ENCODE measurements around the gene CES3. TPM values are rescaled to one million over a fixed set of nuclear protein-coding genes. Genes with fewer than 3 reads are reported as not detected.
"Not testable (repeated sequence)": the region's sequence is repeated elsewhere in the genome, so short reads cannot be mapped to it uniquely, and the experiment has no call there.

Gene CES3
- total and polyA plus RNA-seq, 5 donors, result 0.48 to 1.3 (median 0.89) TPM

GRCh38 chr16:66936462-66936861 is 24.6 kb upstream of the CES3 start:
- peak in 1 of 3 donors; percentile 27 for DNase-seq
- Histone ChIP-seq H3K4me3 (ENCODE audit: low read length) (peak overlapping the region; percentile 62), H3K4me1 (ENCODE audit: control insufficient read depth, insufficient read depth, low read length) (peaks cover 3% of the 10 kb centered on the region), H3K27ac (ENCODE audit: low read length) (peak overlapping the region; percentile 28), H3K9me3 (ENCODE audit: control insufficient read depth, low read length) (no peaks in the 10 kb centered on the region), H3K27me3 (ENCODE audit: control insufficient read depth, insufficient read depth) (no peaks in the 10 kb centered on the region)
- WGBS, result 72% methylated on average over 6 of the region's 6 CpGs
- intact Hi-C loops (cut with DNase I), result no loop called here
- ATAC-seq, result no peak

- Histone ChIP-seq H3K4me3 (ENCODE audit: low read length) (no peak overlapping the region), H3K27me3 (ENCODE audit: control insufficient read depth, insufficient read depth) (no peaks in the 10 kb centered on the region), H3K4me1 (ENCODE audit: control insufficient read depth, insufficient read depth, low read length) (peaks cover 3% of the 10 kb centered on the region), H3K27ac (ENCODE audit: low read length) (peak overlapping the region; percentile 26), H3K9me3 (ENCODE audit: control insufficient read depth, low read length) (no peaks in the 10 kb centered on the region)
- WGBS, result 78% methylated on average over 4 of the region's 4 CpGs
- intact Hi-C loops (cut with DNase I), result no loop called here
- DNase-seq (peak in 1 of 3 donors; percentile 20), ATAC-seq (no peak)
Observed at GRCh38 chr16:66936889-66937554, 24.0 kb upstream of the CES3 start.

- 90% methylated on average over 10 of the region's 10 CpGs for WGBS
- Histone ChIP-seq H3K9me3 (ENCODE audit: control insufficient read depth, low read length) (no peaks in the 10 kb centered on the region), H3K4me3 (ENCODE audit: low read length) (no peak overlapping the region), H3K27me3 (ENCODE audit: control insufficient read depth, insufficient read depth) (no peaks in the 10 kb centered on the region), H3K4me1 (ENCODE audit: control insufficient read depth, insufficient read depth, low read length) (peaks cover 3% of the 10 kb centered on the region), H3K27ac (ENCODE audit: low read length) (no peak overlapping the region)
- intact Hi-C loops (cut with DNase I), result no loop called here
- no peak for ATAC-seq
- peak in 1 of 3 donors; percentile 48 for DNase-seq
Observed at GRCh38 chr16:66937725-66938337, 23.2 kb upstream of the CES3 start.

GRCh38 chr16:66939366-66939765 is 21.7 kb upstream of the CES3 start:
- DNase-seq (no peak), ATAC-seq (no peak)
- Histone ChIP-seq H3K27me3 (ENCODE audit: control insufficient read depth, insufficient read depth) (no peaks in the 10 kb centered on the region), H3K9me3 (ENCODE audit: control insufficient read depth, low read length) (no peaks in the 10 kb centered on the region), H3K4me1 (ENCODE audit: control insufficient read depth, insufficient read depth, low read length) (no peaks in the 10 kb centered on the region), H3K4me3 (ENCODE audit: low read length) (no peak overlapping the region), H3K27ac (ENCODE audit: low read length) (no peak overlapping the region)
- intact Hi-C loops (cut with DNase I), result no loop called here

GRCh38 chr16:66940236-66940635 is 20.8 kb upstream of the CES3 start:
- ATAC-seq, result no peak
- H3K27ac ChIP-seq (ENCODE audit: low read length), result no peak overlapping the region
- WGBS, result 93% methylated on average over 16 of the region's 16 CpGs
- no peaks in the 10 kb centered on the region for H3K4me1 ChIP-seq (ENCODE audit: control insufficient read depth, insufficient read depth, low read length)
- H3K27me3 ChIP-seq (ENCODE audit: control insufficient read depth, insufficient read depth), result no peaks in the 10 kb centered on the region
- no peak overlapping the region for H3K4me3 ChIP-seq (ENCODE audit: low read length)
- DNase-seq, result peak in 1 of 3 donors; percentile 48
- intact Hi-C loops (cut with DNase I), result loop anchor here in 1 of 4 donors (10.0 kb wide), 1 partner anchor 45 kb away; no protein-coding TSS in a partner anchor
- no peaks in the 10 kb centered on the region for H3K9me3 ChIP-seq (ENCODE audit: control insufficient read depth, low read length)

- ATAC-seq (no peak), DNase-seq (no peak)
- intact Hi-C loops (cut with DNase I), result loop anchor here in 1 of 4 donors (10.0 kb wide), 1 partner anchor 48 kb away; no protein-coding TSS in a partner anchor
- no peaks in the 10 kb centered on the region for H3K4me1 ChIP-seq (ENCODE audit: control insufficient read depth, insufficient read depth, low read length)
- no peak overlapping the region for H3K27ac ChIP-seq (ENCODE audit: low read length)
- 82% methylated on average over 5 of the region's 5 CpGs for WGBS
- no peak overlapping the region for H3K4me3 ChIP-seq (ENCODE audit: low read length)
- H3K9me3 ChIP-seq (ENCODE audit: control insufficient read depth, low read length), result no peaks in the 10 kb centered on the region
- no peaks in the 10 kb centered on the region for H3K27me3 ChIP-seq (ENCODE audit: control insufficient read depth, insufficient read depth)
Observed at GRCh38 chr16:66942981-66943380, 18.1 kb upstream of the CES3 start.

- whole genome bisulfite sequencing, result 88% methylated on average over 15 of the region's 15 CpGs
- H3K4me1 ChIP-seq (ENCODE audit: control insufficient read depth, insufficient read depth, low read length), result no peaks in the 10 kb centered on the region
- intact Hi-C loops (cut with DNase I), result loop anchor here in 1 of 4 donors (10.0 kb wide), 1 partner anchor 49 kb away; no protein-coding TSS in a partner anchor
- H3K9me3 ChIP-seq (ENCODE audit: control insufficient read depth, low read length), result no peaks in the 10 kb centered on the region
- DNase-seq (no peak), ATAC-seq (no peak)
- no peak overlapping the region for H3K4me3 ChIP-seq (ENCODE audit: low read length)
- no peak overlapping the region for H3K27ac ChIP-seq (ENCODE audit: low read length)
- H3K27me3 ChIP-seq (ENCODE audit: control insufficient read depth, insufficient read depth), result no peaks in the 10 kb centered on the region
Observed at GRCh38 chr16:66943426-66944053, 17.5 kb upstream of the CES3 start.

- 88% methylated on average over 5 of the region's 5 CpGs for WGBS
- intact Hi-C loops (cut with DNase I), result loop anchor here in 1 of 4 donors (10.0 kb wide), 1 partner anchor 49 kb away; no protein-coding TSS in a partner anchor
- no peak for DNase-seq
- H3K4me3 ChIP-seq (ENCODE audit: low read length), result no peak overlapping the region
- ATAC-seq, result no peak
- no peak overlapping the region for H3K27ac ChIP-seq (ENCODE audit: low read length)
- no peaks in the 10 kb centered on the region for H3K27me3 ChIP-seq (ENCODE audit: control insufficient read depth, insufficient read depth)
- no peaks in the 10 kb centered on the region for H3K4me1 ChIP-seq (ENCODE audit: control insufficient read depth, insufficient read depth, low read length)
- no peaks in the 10 kb centered on the region for H3K9me3 ChIP-seq (ENCODE audit: control insufficient read depth, low read length)
Observed at GRCh38 chr16:66944054-66944441, 17.0 kb upstream of the CES3 start.

- H3K4me3 ChIP-seq (ENCODE audit: low read length); DNase-seq; H3K27me3 ChIP-seq (ENCODE audit: control insufficient read depth, insufficient read depth); H3K9me3 ChIP-seq (ENCODE audit: control insufficient read depth, low read length); H3K27ac ChIP-seq (ENCODE audit: low read length); ATAC-seq; H3K4me1 ChIP-seq (ENCODE audit: control insufficient read depth, insufficient read depth, low read length): not testable (repeated sequence)
- intact Hi-C loops (cut with DNase I), result loop anchor here in 1 of 4 donors (10.0 kb wide), 1 partner anchor 50 kb away; no protein-coding TSS in a partner anchor
- 78% methylated on average over 9 of the region's 9 CpGs for WGBS
Observed at GRCh38 chr16:66944971-66945370, 16.1 kb upstream of the CES3 start.

GRCh38 chr16:66945939-66946338 is 15.1 kb upstream of the CES3 start:
- 84% methylated on average over 4 of the region's 4 CpGs for WGBS
- ATAC-seq (no peak), DNase-seq (no peak)
- Histone ChIP-seq H3K27me3 (ENCODE audit: control insufficient read depth, insufficient read depth) (no peaks in the 10 kb centered on the region), H3K4me3 (ENCODE audit: low read length) (no peak overlapping the region), H3K9me3 (ENCODE audit: control insufficient read depth, low read length) (no peaks in the 10 kb centered on the region), H3K27ac (ENCODE audit: low read length) (no peak overlapping the region), H3K4me1 (ENCODE audit: control insufficient read depth, insufficient read depth, low read length) (no peaks in the 10 kb centered on the region)
- intact Hi-C loops (cut with DNase I), result loop anchor here in 1 of 4 donors (10.0 kb wide), 1 partner anchor 51 kb away; no protein-coding TSS in a partner anchor

GRCh38 chr16:66946541-66946940 is 14.5 kb upstream of the CES3 start:
- 67% methylated on average over 7 of the region's 7 CpGs for WGBS
- Histone ChIP-seq H3K4me1 (ENCODE audit: control insufficient read depth, insufficient read depth, low read length) (no peaks in the 10 kb centered on the region), H3K4me3 (ENCODE audit: low read length) (no peak overlapping the region), H3K27me3 (ENCODE audit: control insufficient read depth, insufficient read depth) (no peaks in the 10 kb centered on the region), H3K9me3 (ENCODE audit: control insufficient read depth, low read length) (no peaks in the 10 kb centered on the region), H3K27ac (ENCODE audit: low read length) (no peak overlapping the region)
- ATAC-seq, result no peak
- intact Hi-C loops (cut with DNase I), result loop anchor here in 1 of 4 donors (10.0 kb wide), 1 partner anchor 52 kb away; no protein-coding TSS in a partner anchor
- DNase-seq, result no peak

Data from right cardiac atrium (tissue), 5 donors.